Fibroblast of pulmonary artery (primary cell): ENCODE data around the gene SNX11.

Source experiments
- DNase-seq: peaks from one replicate; pipeline ENCODE4 v3.0.0-alpha.2; 2010; ENCODE audit warnings: low read depth
- H3K4me3 ChIP-seq: replicated peaks from 2 replicates; pipeline ENCODE4 v1.5.1; 2011; ENCODE audit warnings: low read depth, mild to moderate bottlenecking, control low read depth, low read length, moderate library complexity
- TF ChIP-seq, protein P1 (sequence below): IDR thresholded peaks from 2 replicates; pipeline ENCODE4 v1.5.1; 2011; ENCODE audit warnings: mild to moderate bottlenecking, control low read depth, low read length, inconsistent platforms; ENCODE audit errors: missing control alignments

Gene SNX11

DNA sequence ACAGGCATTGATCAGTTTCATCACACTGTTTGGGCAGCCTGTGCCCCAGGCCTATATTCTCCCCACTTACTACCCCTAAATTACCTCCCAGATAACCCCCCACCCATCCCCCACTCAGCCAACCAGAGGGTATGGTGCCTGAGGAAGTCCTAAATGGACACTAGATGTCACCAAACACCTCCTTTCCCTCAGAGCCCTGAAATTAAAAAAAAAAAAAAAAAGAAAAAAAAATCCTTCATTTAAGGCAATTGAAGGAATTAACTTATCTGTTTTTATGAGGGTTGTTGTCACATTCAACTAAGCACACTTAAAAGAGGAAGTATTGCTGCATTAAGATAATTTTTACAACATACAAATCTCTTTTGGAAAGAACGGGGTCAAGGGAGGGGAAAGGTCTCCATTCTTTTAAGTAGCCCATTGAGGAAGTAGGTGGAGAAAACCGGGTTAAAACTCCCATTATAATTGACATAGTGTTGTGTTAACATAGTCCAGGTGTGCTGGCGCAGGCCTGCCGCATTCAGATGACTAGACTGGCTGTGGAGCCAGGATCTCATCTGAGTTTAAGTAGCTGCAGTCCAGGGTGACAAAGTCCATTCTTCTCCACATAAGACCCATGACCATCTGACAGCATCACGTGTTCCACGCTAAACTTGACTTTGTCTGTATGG, 46.3 kb downstream of the SNX11 start:
- DNase-seq: peak; percentile 63
- TF ChIP-seq, protein P1, sequence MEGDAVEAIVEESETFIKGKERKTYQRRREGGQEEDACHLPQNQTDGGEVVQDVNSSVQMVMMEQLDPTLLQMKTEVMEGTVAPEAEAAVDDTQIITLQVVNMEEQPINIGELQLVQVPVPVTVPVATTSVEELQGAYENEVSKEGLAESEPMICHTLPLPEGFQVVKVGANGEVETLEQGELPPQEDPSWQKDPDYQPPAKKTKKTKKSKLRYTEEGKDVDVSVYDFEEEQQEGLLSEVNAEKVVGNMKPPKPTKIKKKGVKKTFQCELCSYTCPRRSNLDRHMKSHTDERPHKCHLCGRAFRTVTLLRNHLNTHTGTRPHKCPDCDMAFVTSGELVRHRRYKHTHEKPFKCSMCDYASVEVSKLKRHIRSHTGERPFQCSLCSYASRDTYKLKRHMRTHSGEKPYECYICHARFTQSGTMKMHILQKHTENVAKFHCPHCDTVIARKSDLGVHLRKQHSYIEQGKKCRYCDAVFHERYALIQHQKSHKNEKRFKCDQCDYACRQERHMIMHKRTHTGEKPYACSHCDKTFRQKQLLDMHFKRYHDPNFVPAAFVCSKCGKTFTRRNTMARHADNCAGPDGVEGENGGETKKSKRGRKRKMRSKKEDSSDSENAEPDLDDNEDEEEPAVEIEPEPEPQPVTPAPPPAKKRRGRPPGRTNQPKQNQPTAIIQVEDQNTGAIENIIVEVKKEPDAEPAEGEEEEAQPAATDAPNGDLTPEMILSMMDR: peak; percentile 55
- no peak overlapping the region for H3K4me3 ChIP-seq

GRCh38 chr17:48155889-48156611, 48.5 kb downstream of the SNX11 start:
- DNase-seq: no peak
- no peak overlapping the region for H3K4me3 ChIP-seq
- TF ChIP-seq, protein P1: no peak

GRCh38 chr17:48159232-48159631, 51.7 kb downstream of the SNX11 start:
- DNase-seq: no peak
- H3K4me3 ChIP-seq: no peak overlapping the region
- TF ChIP-seq, protein P1: no peak

- no peak overlapping the region for H3K4me3 ChIP-seq
- no peak for DNase-seq
- TF ChIP-seq, protein P1: no peak
Observed at GRCh38 chr17:48160177-48161081, 52.9 kb downstream of the SNX11 start.

GRCh38 chr17:48161127-48161905, 53.8 kb downstream of the SNX11 start:
- TF ChIP-seq, protein P1: no peak
- no peak overlapping the region for H3K4me3 ChIP-seq
- DNase-seq: no peak

- TF ChIP-seq, protein P1: no peak
- DNase-seq: no peak
Observed at GRCh38 chr17:48162306-48162934, 54.9 kb downstream of the SNX11 start.

More at GRCh38 chr17:48162306-48162934, 54.9 kb downstream of the SNX11 start:
- no peak overlapping the region for H3K4me3 ChIP-seq
